HepG2 (cell line): Measurements from ENCODE around the gene CHRM5. TPM values are rescaled to one million over a fixed set of nuclear protein-coding genes. Genes with fewer than 3 reads are reported as not detected.

ENCODE experiments used
- ATAC-seq: fragments of 200-7000 bp; cut with Tn5 transposase; 3 replicates; pipeline ENCODE4 v1.9.1; 2020; ENCODE audit warnings: mild to moderate bottlenecking, moderate library complexity
- BruUV-seq: library from RNA; stranded (reverse); fragments of 400-500 nt; replicated peaks from 2 replicates; lab custom pipeline; 2021; lab: Mats Ljungman, UMichigan
- CTCF ChIA-PET: fragments of 300-600 bp; formaldehyde crosslinking; extraction: SDS; loops from one replicate; lab custom pipeline; 2021; ENCODE audit warnings: low total read pairs, inconsistent platforms, low intra/inter-chr PET ratio; lab: Yijun Ruan, JAX
- POLR2A ChIA-PET: fragments of 350-600 bp; sonication (Branson Sonifier 250); formaldehyde crosslinking; loops from one replicate; lab custom pipeline; 2020; ENCODE audit warnings: antibody characterized with exemption, inconsistent platforms; lab: Yijun Ruan, JAX
- DNase-seq: peaks from one replicate; pipeline ENCODE4 v3.0.0-alpha.2; 2015; ENCODE audit warnings: low spot score
- FAIRE-seq: peaks from 3 replicates; lab custom pipeline; 2011; peaks lifted over from hg19 to GRCh38; lab: Jason Lieb, UNC
- H2AFZ ChIP-seq: one replicate; pipeline ENCODE4 v1.6.1; 2011; ENCODE audit warnings: low read length, inconsistent platforms
- H3K27ac ChIP-seq: fragments of 300-600 bp; 3 replicates; pipeline ENCODE4 v1.8.0; 2011; ENCODE audit warnings: mixed run types, mild to moderate bottlenecking, mixed read lengths, low read length, inconsistent platforms; ENCODE audit not compliant: insufficient read depth; ENCODE audit errors: extremely low read length
- H3K27me3 ChIP-seq, 2 experiments: fragments of 200-600 bp in 1 of 2; 2 replicates in 1 of 2; 3 replicates in 1 of 2; pipeline versions ENCODE4 v1.6.0 to v1.8.0; 2011; ENCODE audit warnings: low read length in 2 of 2, mild to moderate bottlenecking in 2 of 2, moderate library complexity in 2 of 2, inconsistent platforms in 1 of 2; ENCODE audit not compliant: insufficient read depth in 2 of 2, control insufficient read depth in 1 of 2
- H3K36me3 ChIP-seq, 2 experiments: fragments of 200-600 bp in 1 of 2; replicated peaks in 1 of 2; 2 replicates in 1 of 2; 3 replicates in 1 of 2; pipeline versions ENCODE4 v1.5.1 to v1.8.0; 2011; ENCODE audit warnings: low read length in 2 of 2, inconsistent platforms in 1 of 2; ENCODE audit not compliant: insufficient read depth in 2 of 2, control insufficient read depth in 1 of 2
- H3K4me1 ChIP-seq: 2 replicates; pipeline ENCODE4 v1.5.1; 2012; ENCODE audit warnings: low read length, inconsistent platforms; ENCODE audit not compliant: insufficient read depth
- H3K4me2 ChIP-seq: 2 replicates; pipeline ENCODE4 v1.6.0; 2011; ENCODE audit warnings: low read depth, low read length, inconsistent platforms
- H3K4me3 ChIP-seq, 3 experiments: fragments of 200-600 bp in 1 of 3; sonication (generic), shearing (Covaris generic) in 1 of 3; replicated peaks in 1 of 3; 2 replicates each; pipeline ENCODE4 v1.5.1; 2011 to 2016; ENCODE audit warnings: low read length in 3 of 3, inconsistent platforms in 2 of 3, low read depth in 2 of 3, mild to moderate bottlenecking in 2 of 3, control low read depth in 1 of 3, mixed read lengths in 1 of 3; ENCODE audit not compliant: insufficient read depth in 1 of 3
- H3K79me2 ChIP-seq: one replicate; pipeline ENCODE4 v1.6.1; 2011; ENCODE audit warnings: low read length, inconsistent platforms; ENCODE audit not compliant: insufficient read depth
- H3K9ac ChIP-seq: 2 replicates; pipeline ENCODE4 v1.6.0; 2011; ENCODE audit warnings: mild to moderate bottlenecking, low read depth, low read length, inconsistent platforms; ENCODE audit not compliant: insufficient read depth
- H3K9me3 ChIP-seq: 2 replicates; pipeline ENCODE4 v1.5.1; 2012; ENCODE audit warnings: mild to moderate bottlenecking, low read length
- H4K20me1 ChIP-seq: 2 replicates; pipeline ENCODE4 v1.6.0; 2011; ENCODE audit warnings: inconsistent platforms, mild to moderate bottlenecking, low read length, moderate library complexity; ENCODE audit not compliant: insufficient read depth
- ATAD3A ChIP-seq: sonication (generic); formaldehyde crosslinking; IDR thresholded peaks from 2 replicates; pipeline ENCODE4 v1.4.0; 2020; ENCODE audit warnings: missing genetic modification reagents
- ATF1 ChIP-seq: IDR thresholded peaks from 2 replicates; pipeline ENCODE4 v1.6.1; 2016; ENCODE audit warnings: mild to moderate bottlenecking, control low read depth
- KDM1A ChIP-seq: IDR thresholded peaks from 2 replicates; pipeline ENCODE4 v1.6.1; 2016; ENCODE audit warnings: missing compliant biosample characterization
- POLR2G ChIP-seq: fragments of 200-400 bp; formaldehyde crosslinking; IDR thresholded peaks from 2 replicates; pipeline ENCODE4 v1.6.1; 2018; ENCODE audit warnings: mild to moderate bottlenecking, low read depth, low read length, moderate library complexity
- SAP130 ChIP-seq: IDR thresholded peaks from 2 replicates; pipeline ENCODE4 v1.6.1; 2016; ENCODE audit warnings: low read depth
- SIX4 ChIP-seq: sonication (generic); formaldehyde crosslinking; IDR thresholded peaks from 2 replicates; pipeline ENCODE4 v1.4.0; 2020; ENCODE audit warnings: missing genetic modification reagents
- SP4 ChIP-seq: sonication (generic); formaldehyde crosslinking; IDR thresholded peaks from 2 replicates; pipeline ENCODE4 v1.8.1; 2023; ENCODE audit warnings: mild to moderate bottlenecking, missing genetic modification reagents
- ZEB1 ChIP-seq: IDR thresholded peaks from 2 replicates; pipeline ENCODE4 v1.6.1; 2012; ENCODE audit warnings: mild to moderate bottlenecking, low read depth, inconsistent platforms; ENCODE audit not compliant: insufficient replicate concordance
- ZFP82 ChIP-seq: sonication (generic); formaldehyde crosslinking; IDR thresholded peaks from 2 replicates; pipeline ENCODE4 v1.5.1; 2020; ENCODE audit warnings: mild to moderate bottlenecking, missing genetic modification reagents, borderline replicate concordance
- ZNF143 ChIP-seq: sonication (generic); formaldehyde crosslinking; IDR thresholded peaks from 2 replicates; pipeline ENCODE4 v1.4.0; 2020; ENCODE audit warnings: missing genetic modification reagents
- ZNF776 ChIP-seq: sonication (generic); formaldehyde crosslinking; IDR thresholded peaks from 2 replicates; pipeline ENCODE4 v1.4.0; 2020; ENCODE audit warnings: mild to moderate bottlenecking, missing genetic modification reagents
- WGBS: methylation state at CpG from one replicate; pipeline ENCODE4 v1.1.6; 2017; ENCODE audit warnings: low lambda C conversion rate; 5-methylcytosine and 5-hydroxymethylcytosine counted together
- in situ Hi-C: cut with HindIII; loops from 2 replicates; pipeline ENCODE4 v1.10.0; 2017; ENCODE audit warnings: low pct_unique_long_range_greater_than_20kb; ENCODE audit not compliant: extremely low pct_ligation_motif_present
- intact Hi-C: fragments of 100-400 bp; cut with micrococcal nuclease; formaldehyde crosslinking; loops from one replicate; pipeline ENCODE4 v1.10.0; 2022; ENCODE audit not compliant: unreplicated experiment
- polyA plus RNA-seq, 8 experiments: library from polyadenylated mRNA; depleted of rRNA in 3 of 8; stranded (reverse) in 7 of 8; unstranded in 1 of 8; fragments of >200 nt; fragmentation: Illumina TruSeq in 4 of 8; extraction: Trizol in 4 of 8; gene quantifications; 2 replicates each; pipeline versions ENCODE4 v1.2.1 to v1.2.3, GENCODE V29; 2011 to 2016; ENCODE audit warnings: low read depth in 4 of 8, missing spikeins in 1 of 8, mixed read lengths in 1 of 8; ENCODE audit not compliant: insufficient read depth in 1 of 8
- total RNA-seq, 5 experiments: library from RNA; depleted of rRNA; stranded (reverse); fragments of >200 nt; fragmentation: Illumina TruSeq; extraction: Trizol; gene quantifications; 2 replicates each; pipeline ENCODE4 v1.2.3, GENCODE V29; 2016; ENCODE audit warnings: low read depth in 1 of 5
- TF ChIP-seq, protein P1 (sequence below): sonication (generic); formaldehyde crosslinking; IDR thresholded peaks from 2 replicates; pipeline ENCODE4 v1.8.1; 2023; ENCODE audit warnings: mild to moderate bottlenecking, missing genetic modification reagents, borderline replicate concordance
- TF ChIP-seq, protein P2 (sequence below): sonication (generic); formaldehyde crosslinking; IDR thresholded peaks from 2 replicates; pipeline ENCODE4 v1.5.0; 2020; ENCODE audit warnings: missing genetic modification reagents, mild to moderate bottlenecking, borderline replicate concordance
- TF ChIP-seq, protein P3 (sequence below): sonication (generic); formaldehyde crosslinking; IDR thresholded peaks from 2 replicates; pipeline ENCODE4 v1.5.1; 2020; ENCODE audit warnings: mild to moderate bottlenecking, missing genetic modification reagents
- TF ChIP-seq, protein P4 (sequence below): sonication (generic); formaldehyde crosslinking; IDR thresholded peaks from 2 replicates; pipeline ENCODE4 v1.5.1; 2020; ENCODE audit warnings: missing genetic modification reagents, mild to moderate bottlenecking, borderline replicate concordance

Gene CHRM5
- total and polyA plus RNA-seq, 2 of the 13 experiments (the other 11 are each of a cell fraction or from before 2014, with no cell fraction given): not detected

DNA sequence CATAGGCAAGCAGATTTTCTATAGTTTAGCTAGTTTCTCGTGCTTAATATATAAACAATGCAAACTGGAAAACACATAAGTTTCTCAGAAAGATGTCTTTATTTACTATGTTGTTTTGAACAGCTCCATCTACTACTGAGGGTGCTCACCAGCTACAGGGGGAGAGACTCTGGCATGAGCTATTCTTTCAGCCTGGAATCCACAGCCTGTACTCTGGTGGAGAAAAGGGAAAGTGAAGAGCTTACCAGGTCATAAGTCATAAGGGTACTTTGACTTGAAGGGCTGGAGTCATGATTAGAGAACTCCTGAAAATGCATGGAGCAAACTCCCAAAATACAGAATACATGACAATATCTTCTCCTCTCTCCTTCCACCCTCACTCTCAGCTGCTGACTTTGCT is 75.1 kb downstream of the CHRM5 start:
- in situ Hi-C loops: no loop called here

More for the DNA sequence above, 75.1 kb downstream of the CHRM5 start:
- no TSS peak for BruUV-seq
- Histone ChIP-seq H3K27me3 (no peaks in the 10 kb centered on the region; a peak in 2 of 5 replicates), H3K36me3 (no peaks in the 10 kb centered on the region), H2AFZ (no peak overlapping the region), H3K27ac (no peak overlapping the region), H3K4me1 (peaks cover 33% of the 10 kb centered on the region), H4K20me1 (no peaks in the 10 kb centered on the region), H3K4me3 (no peak overlapping the region), H3K9me3 (no peaks in the 10 kb centered on the region), H3K4me2 (no peak overlapping the region), H3K79me2 (no peaks in the 10 kb centered on the region), H3K9ac (no peak overlapping the region)
- no peak for FAIRE-seq
- DNase-seq: no peak
- intact Hi-C loops: no loop called here
- TF ChIP-seq, protein P1, sequence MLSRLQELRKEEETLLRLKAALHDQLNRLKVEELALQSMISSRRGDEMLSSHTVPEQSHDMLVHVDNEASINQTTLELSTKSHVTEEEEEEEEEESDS (CRISPR knock-in tag): no peak
- no peak for TF ChIP-seq ZFP82
- TF ChIP-seq ZEB1: no peak
- no peak for TF ChIP-seq ATF1 (CRISPR knock-in tag)
- TF ChIP-seq, protein P2, sequence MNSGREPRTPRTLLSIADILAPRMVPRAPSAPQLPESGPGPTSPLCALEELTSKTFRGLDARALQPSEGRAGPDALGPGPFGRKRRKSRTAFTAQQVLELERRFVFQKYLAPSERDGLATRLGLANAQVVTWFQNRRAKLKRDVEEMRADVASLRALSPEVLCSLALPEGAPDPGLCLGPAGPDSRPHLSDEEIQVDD (CRISPR knock-in tag): no peak
- TF ChIP-seq POLR2G: no peak
- TF ChIP-seq ZNF776 (CRISPR knock-in tag): no peak
- TF ChIP-seq KDM1A (CRISPR knock-in tag): no peak
- TF ChIP-seq, protein P3, sequence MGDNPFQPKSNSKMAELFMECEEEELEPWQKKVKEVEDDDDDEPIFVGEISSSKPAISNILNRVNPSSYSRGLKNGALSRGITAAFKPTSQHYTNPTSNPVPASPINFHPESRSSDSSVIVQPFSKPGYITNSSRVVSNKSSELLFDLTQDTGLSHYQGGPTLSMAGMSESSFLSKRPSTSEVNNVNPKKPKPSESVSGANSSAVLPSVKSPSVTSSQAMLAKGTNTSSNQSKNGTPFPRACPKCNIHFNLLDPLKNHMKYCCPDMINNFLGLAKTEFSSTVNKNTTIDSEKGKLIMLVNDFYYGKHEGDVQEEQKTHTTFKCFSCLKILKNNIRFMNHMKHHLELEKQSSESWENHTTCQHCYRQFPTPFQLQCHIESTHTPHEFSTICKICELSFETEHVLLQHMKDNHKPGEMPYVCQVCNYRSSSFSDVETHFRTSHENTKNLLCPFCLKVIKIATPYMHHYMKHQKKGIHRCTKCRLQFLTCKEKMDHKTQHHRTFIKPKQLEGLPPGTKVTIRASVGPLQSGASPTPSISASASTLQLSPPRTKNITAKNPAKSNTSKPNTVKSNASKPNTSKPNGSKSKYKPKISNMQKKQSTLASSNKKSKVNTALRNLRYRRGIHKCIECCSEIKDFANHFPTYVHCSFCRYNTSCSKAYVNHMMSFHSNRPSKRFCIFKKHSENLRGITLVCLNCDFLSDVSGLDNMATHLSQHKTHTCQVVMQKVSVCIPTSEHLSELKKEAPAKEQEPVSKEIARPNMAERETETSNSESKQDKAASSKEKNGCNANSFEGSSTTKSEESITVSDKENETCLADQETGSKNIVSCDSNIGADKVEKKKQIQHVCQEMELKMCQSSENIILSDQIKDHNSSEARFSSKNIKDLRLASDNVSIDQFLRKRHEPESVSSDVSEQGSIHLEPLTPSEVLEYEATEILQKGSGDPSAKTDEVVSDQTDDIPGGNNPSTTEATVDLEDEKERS (CRISPR knock-in tag): no peak
- no peak for TF ChIP-seq SP4
- TF ChIP-seq SIX4 (CRISPR knock-in tag): no peak
- TF ChIP-seq, protein P4, sequence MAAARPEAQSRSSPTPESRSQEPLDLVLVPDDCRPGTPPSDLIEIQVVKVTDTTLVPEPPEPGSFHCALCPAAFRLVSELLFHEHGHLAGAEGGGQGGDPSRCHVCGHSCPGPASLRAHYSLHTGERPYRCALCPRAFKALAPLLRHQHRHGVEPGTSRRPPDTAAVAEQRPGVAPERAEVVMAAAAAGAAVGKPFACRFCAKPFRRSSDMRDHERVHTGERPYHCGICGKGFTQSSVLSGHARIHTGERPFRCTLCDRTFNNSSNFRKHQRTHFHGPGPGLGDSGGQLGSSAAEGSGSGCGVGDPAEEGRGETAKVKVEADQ: no peak
- TF ChIP-seq ATAD3A: no peak
- no peak for TF ChIP-seq ZNF143 (CRISPR knock-in tag)
- no peak for TF ChIP-seq SAP130
- CTCF ChIA-PET: no interaction called here
- POLR2A ChIA-PET: no interaction called here
- ATAC-seq: no peak
- WGBS: 13% methylated on average over 1 of the region's 1 CpG
